Osteocyte (in vitro differentiated cells): ENCODE results near the gene PHTF2. TPM values are rescaled to one million over a fixed set of nuclear protein-coding genes. Genes with fewer than 3 reads are reported as not detected.
A peak's percentile ranks its signal among the peaks of the same experiment; 100 is the strongest.

Experiments
- DNase-seq: peaks from one replicate; pipeline ENCODE4 v3.0.0; 2021; ENCODE audit warnings: mixed read lengths; ENCODE audit not compliant: unreplicated experiment; ENCODE audit errors: extremely low spot score
- H3K27ac Mint-ChIP-seq: one replicate; pipeline ENCODE4 v1.8.0; 2021; ENCODE audit warnings: mild to moderate bottlenecking, mixed read lengths; ENCODE audit not compliant: unreplicated experiment
- H3K27me3 Mint-ChIP-seq: one replicate; pipeline ENCODE4 v1.8.0; 2021; ENCODE audit warnings: mixed read lengths; ENCODE audit not compliant: unreplicated experiment
- H3K36me3 Mint-ChIP-seq: one replicate; pipeline ENCODE4 v1.8.0; 2021; ENCODE audit warnings: mixed read lengths; ENCODE audit not compliant: unreplicated experiment
- H3K4me1 Mint-ChIP-seq: one replicate; pipeline ENCODE4 v1.8.0; 2021; ENCODE audit warnings: mixed read lengths; ENCODE audit not compliant: unreplicated experiment
- H3K4me3 Mint-ChIP-seq: one replicate; pipeline ENCODE4 v1.8.0; 2021; ENCODE audit warnings: mild to moderate bottlenecking, moderate library complexity, mixed read lengths; ENCODE audit not compliant: unreplicated experiment
- H3K9me3 Mint-ChIP-seq: one replicate; pipeline ENCODE4 v1.8.0; 2021; ENCODE audit warnings: mixed read lengths; ENCODE audit not compliant: unreplicated experiment
- total RNA-seq: library from RNA; stranded (reverse); gene quantifications from 2 replicates; pipeline ENCODE4 v1.2.1, GENCODE V29; 2021
- TF ChIP-seq, protein P1 (sequence below): fragments of 200-600 bp; sonication (generic); IDR thresholded peaks from 2 replicates; pipeline ENCODE4 v1.5.0; 2021; ENCODE audit warnings: antibody characterized with exemption, mild to moderate bottlenecking, moderate library complexity

Gene PHTF2
- total RNA-seq, 1 donor from 2014 or later: 29.3 TPM

- H3K27ac Mint-ChIP-seq: no peak overlapping the region
- H3K4me1 Mint-ChIP-seq: no peaks in the 10 kb centered on the region
Measured at GRCh38 chr7:77908664-77909063, 110.1 kb downstream of the PHTF2 start.

GRCh38 chr7:77910124-77910523 is 111.6 kb downstream of the PHTF2 start:
- no peaks in the 10 kb centered on the region for H3K9me3 Mint-ChIP-seq
- no peak overlapping the region for H3K4me3 Mint-ChIP-seq
- H3K27ac Mint-ChIP-seq: no peak overlapping the region
- peaks cover 3% of the 10 kb centered on the region for H3K36me3 Mint-ChIP-seq
- peaks cover 6% of the 10 kb centered on the region for H3K4me1 Mint-ChIP-seq
- no peaks in the 10 kb centered on the region for H3K27me3 Mint-ChIP-seq
- no peak for DNase-seq
- TF ChIP-seq, protein P1, sequence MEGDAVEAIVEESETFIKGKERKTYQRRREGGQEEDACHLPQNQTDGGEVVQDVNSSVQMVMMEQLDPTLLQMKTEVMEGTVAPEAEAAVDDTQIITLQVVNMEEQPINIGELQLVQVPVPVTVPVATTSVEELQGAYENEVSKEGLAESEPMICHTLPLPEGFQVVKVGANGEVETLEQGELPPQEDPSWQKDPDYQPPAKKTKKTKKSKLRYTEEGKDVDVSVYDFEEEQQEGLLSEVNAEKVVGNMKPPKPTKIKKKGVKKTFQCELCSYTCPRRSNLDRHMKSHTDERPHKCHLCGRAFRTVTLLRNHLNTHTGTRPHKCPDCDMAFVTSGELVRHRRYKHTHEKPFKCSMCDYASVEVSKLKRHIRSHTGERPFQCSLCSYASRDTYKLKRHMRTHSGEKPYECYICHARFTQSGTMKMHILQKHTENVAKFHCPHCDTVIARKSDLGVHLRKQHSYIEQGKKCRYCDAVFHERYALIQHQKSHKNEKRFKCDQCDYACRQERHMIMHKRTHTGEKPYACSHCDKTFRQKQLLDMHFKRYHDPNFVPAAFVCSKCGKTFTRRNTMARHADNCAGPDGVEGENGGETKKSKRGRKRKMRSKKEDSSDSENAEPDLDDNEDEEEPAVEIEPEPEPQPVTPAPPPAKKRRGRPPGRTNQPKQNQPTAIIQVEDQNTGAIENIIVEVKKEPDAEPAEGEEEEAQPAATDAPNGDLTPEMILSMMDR: no peak

More at GRCh38 chr7:77908664-77909063, 110.1 kb downstream of the PHTF2 start:
- no peak overlapping the region for H3K4me3 Mint-ChIP-seq
- no peaks in the 10 kb centered on the region for H3K9me3 Mint-ChIP-seq
- peaks cover 3% of the 10 kb centered on the region for H3K36me3 Mint-ChIP-seq
- H3K27me3 Mint-ChIP-seq: no peaks in the 10 kb centered on the region
- TF ChIP-seq, protein P1: no peak
- no peak for DNase-seq

GRCh38 chr7:77912293-77912692 is 113.7 kb downstream of the PHTF2 start:
- Mint-ChIP-seq H3K27ac (no peak overlapping the region), H3K4me1 (peaks cover 6% of the 10 kb centered on the region), H3K27me3 (no peaks in the 10 kb centered on the region), H3K36me3 (peaks cover 3% of the 10 kb centered on the region), H3K9me3 (no peaks in the 10 kb centered on the region), H3K4me3 (no peak overlapping the region)
- TF ChIP-seq, protein P1: no peak
- no peak for DNase-seq

DNA sequence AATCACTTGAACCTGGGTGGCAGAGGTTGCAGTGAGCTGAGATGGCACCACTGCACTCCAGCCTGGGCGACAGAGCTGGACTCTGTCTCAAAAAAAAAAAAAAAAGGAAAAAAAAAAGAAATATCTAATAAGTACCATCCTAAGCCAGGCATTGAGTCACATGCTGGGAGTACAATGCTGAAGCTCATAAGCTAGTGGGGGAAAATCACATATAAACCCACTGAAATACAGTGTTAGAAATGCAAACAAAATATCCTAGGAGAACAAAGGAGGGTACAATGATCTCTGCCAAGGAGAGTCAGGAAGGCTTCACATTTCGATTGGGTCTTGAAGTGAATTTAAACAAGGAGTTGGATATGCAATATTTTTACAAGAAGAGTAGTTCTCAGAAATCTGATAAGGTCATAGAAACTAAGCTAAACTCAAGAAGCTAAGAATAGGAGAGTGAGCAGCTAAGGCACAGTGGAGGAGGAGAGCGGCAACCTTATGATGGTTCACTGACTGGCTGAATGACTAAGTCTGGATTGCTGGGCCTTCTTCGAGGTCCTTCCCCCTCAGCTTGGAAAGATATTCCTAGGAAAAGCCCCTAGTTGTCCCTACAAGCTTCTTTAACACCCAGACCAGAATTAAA is 115.5 kb downstream of the PHTF2 start:
- TF ChIP-seq, protein P1: no peak

GRCh38 chr7:77917500-77918262 is 119.1 kb downstream of the PHTF2 start:
- no peaks in the 10 kb centered on the region for H3K9me3 Mint-ChIP-seq
- no peak for DNase-seq
- H3K27me3 Mint-ChIP-seq: no peaks in the 10 kb centered on the region
- H3K4me1 Mint-ChIP-seq: peaks cover 6% of the 10 kb centered on the region
- TF ChIP-seq, protein P1: no peak
- peaks cover 3% of the 10 kb centered on the region for H3K36me3 Mint-ChIP-seq
- H3K27ac Mint-ChIP-seq: no peak overlapping the region
- H3K4me3 Mint-ChIP-seq: no peak overlapping the region

More for the DNA sequence above, 115.5 kb downstream of the PHTF2 start:
- H3K4me3 Mint-ChIP-seq: no peak overlapping the region
- no peaks in the 10 kb centered on the region for H3K27me3 Mint-ChIP-seq
- H3K27ac Mint-ChIP-seq: peak overlapping the region; percentile 28
- no peaks in the 10 kb centered on the region for H3K9me3 Mint-ChIP-seq
- peaks cover 6% of the 10 kb centered on the region for H3K4me1 Mint-ChIP-seq
- no peak for DNase-seq
- H3K36me3 Mint-ChIP-seq: peaks cover 3% of the 10 kb centered on the region
